Activated naive CD8-positive, alpha-beta T cell treated with anti-CD3 and anti-CD28 coated beads, Interleukin-2, amount 10 ng/mL, durations not matched to agents 7 days and 5 days (primary cell): ENCODE measurements around the gene FAM50B. TPM values are rescaled to one million over a fixed set of nuclear protein-coding genes. Genes with fewer than 3 reads are reported as not detected.

Experiments
- ATAC-seq: fragments of 150-1000 bp; cut with Tn5 transposase; one replicate; pipeline ENCODE4 v1.10.0; 2021; ENCODE audit warnings: low read depth, moderate library complexity
- POLR2A ChIA-PET: fragments of 350-600 bp; sonication (Branson Sonifier 250); formaldehyde crosslinking; loops from one replicate; lab custom pipeline; 2021; ENCODE audit warnings: antibody characterized with exemption; lab: Charles Lee
- DNase-seq: peaks from one replicate; pipeline ENCODE4 v3.0.0; 2021
- H3K27ac Mint-ChIP-seq: one replicate; pipeline ENCODE4 v1.8.0; 2022; ENCODE audit warnings: mild to moderate bottlenecking, mixed read lengths
- H3K27me3 Mint-ChIP-seq: one replicate; pipeline ENCODE4 v1.8.0; 2022; ENCODE audit warnings: mild to moderate bottlenecking, moderate library complexity, mixed read lengths
- H3K36me3 Mint-ChIP-seq: one replicate; pipeline ENCODE4 v1.8.0; 2021; ENCODE audit warnings: mild to moderate bottlenecking, mixed read lengths
- H3K4me1 Mint-ChIP-seq: one replicate; pipeline ENCODE4 v1.8.0; 2021; ENCODE audit warnings: mixed read lengths
- H3K4me3 Mint-ChIP-seq: one replicate; pipeline ENCODE4 v1.8.0; 2022; ENCODE audit warnings: mild to moderate bottlenecking, moderate library complexity, mixed read lengths
- H3K9me3 Mint-ChIP-seq: one replicate; pipeline ENCODE4 v1.8.0; 2021; ENCODE audit warnings: mixed read lengths
- total RNA-seq, 2 experiments: library from RNA; stranded (reverse); gene quantifications; one replicate each; pipeline ENCODE4 v1.2.3, GENCODE V29; 2021

FAM50B gene
- total RNA-seq, 2 experiments from 2014 or later, result 8.2 to 11.2 TPM

- ATAC-seq (no peak), DNase-seq (no peak)
- no peak overlapping the region for H3K4me3 Mint-ChIP-seq
- H3K9me3 Mint-ChIP-seq, result no peaks in the 10 kb centered on the region
- POLR2A ChIA-PET, result no interaction called here
- H3K27ac Mint-ChIP-seq, result no peak overlapping the region
- H3K36me3 Mint-ChIP-seq, result no peaks in the 10 kb centered on the region
- peaks cover 2% of the 10 kb centered on the region for H3K4me1 Mint-ChIP-seq
- H3K27me3 Mint-ChIP-seq, result no peaks in the 10 kb centered on the region
Observed at GRCh38 chr6:3811191-3811590, 38.0 kb upstream of the FAM50B start.

- POLR2A ChIA-PET, result no interaction called here
Observed at GRCh38 chr6:3812596-3812995, 36.6 kb upstream of the FAM50B start.

GRCh38 chr6:3813150-3813780 lies 35.9 kb upstream of the FAM50B start:
- no peaks in the 10 kb centered on the region for H3K36me3 Mint-ChIP-seq
- POLR2A ChIA-PET, result no interaction called here
- H3K4me1 Mint-ChIP-seq, result peaks cover 2% of the 10 kb centered on the region
- DNase-seq (no peak), ATAC-seq (no peak)
- H3K9me3 Mint-ChIP-seq, result no peaks in the 10 kb centered on the region
- H3K4me3 Mint-ChIP-seq, result no peak overlapping the region
- H3K27ac Mint-ChIP-seq, result no peak overlapping the region
- no peaks in the 10 kb centered on the region for H3K27me3 Mint-ChIP-seq

More at GRCh38 chr6:3812596-3812995, 36.6 kb upstream of the FAM50B start:
- no peaks in the 10 kb centered on the region for H3K27me3 Mint-ChIP-seq
- H3K4me3 Mint-ChIP-seq, result no peak overlapping the region
- no peaks in the 10 kb centered on the region for H3K36me3 Mint-ChIP-seq
- H3K9me3 Mint-ChIP-seq, result no peaks in the 10 kb centered on the region
- no peak for ATAC-seq
- H3K4me1 Mint-ChIP-seq, result peaks cover 2% of the 10 kb centered on the region
- no peak overlapping the region for H3K27ac Mint-ChIP-seq
- DNase-seq, result no peak

GRCh38 chr6:3813918-3814317 lies 35.3 kb upstream of the FAM50B start:
- Mint-ChIP-seq H3K9me3 (no peaks in the 10 kb centered on the region), H3K27ac (no peak overlapping the region), H3K36me3 (no peaks in the 10 kb centered on the region), H3K27me3 (no peaks in the 10 kb centered on the region), H3K4me3 (no peak overlapping the region), H3K4me1 (peaks cover 2% of the 10 kb centered on the region)
- DNase-seq, result no peak
- no peak for ATAC-seq
- POLR2A ChIA-PET, result no interaction called here

- no peak overlapping the region for H3K27ac Mint-ChIP-seq
- H3K4me3 Mint-ChIP-seq, result no peak overlapping the region
Observed at GRCh38 chr6:3814539-3814938, 34.6 kb upstream of the FAM50B start.

GRCh38 chr6:3816251-3816650 lies 32.9 kb upstream of the FAM50B start:
- ATAC-seq (no peak), DNase-seq (no peak)
- no peaks in the 10 kb centered on the region for H3K9me3 Mint-ChIP-seq
- POLR2A ChIA-PET, result no interaction called here
- H3K27me3 Mint-ChIP-seq, result no peaks in the 10 kb centered on the region
- H3K36me3 Mint-ChIP-seq, result no peaks in the 10 kb centered on the region
- H3K27ac Mint-ChIP-seq, result no peak overlapping the region
- H3K4me1 Mint-ChIP-seq, result peaks cover 2% of the 10 kb centered on the region
- H3K4me3 Mint-ChIP-seq, result no peak overlapping the region

More at GRCh38 chr6:3814539-3814938, 34.6 kb upstream of the FAM50B start:
- H3K27me3 Mint-ChIP-seq, result no peaks in the 10 kb centered on the region
- no peak for ATAC-seq
- no peaks in the 10 kb centered on the region for H3K9me3 Mint-ChIP-seq
- POLR2A ChIA-PET, result no interaction called here
- DNase-seq, result no peak
- peaks cover 2% of the 10 kb centered on the region for H3K4me1 Mint-ChIP-seq
- no peaks in the 10 kb centered on the region for H3K36me3 Mint-ChIP-seq

- ATAC-seq (no peak), DNase-seq (no peak)
- POLR2A ChIA-PET, result no interaction called here
- Mint-ChIP-seq H3K9me3 (no peaks in the 10 kb centered on the region), H3K27me3 (no peaks in the 10 kb centered on the region), H3K27ac (no peak overlapping the region), H3K4me1 (no peaks in the 10 kb centered on the region), H3K4me3 (no peak overlapping the region), H3K36me3 (no peaks in the 10 kb centered on the region)
Observed at GRCh38 chr6:3819161-3820110, 29.7 kb upstream of the FAM50B start.

- DNase-seq, result no peak
- Mint-ChIP-seq H3K4me3 (no peak overlapping the region), H3K9me3 (no peaks in the 10 kb centered on the region), H3K4me1 (no peaks in the 10 kb centered on the region), H3K27me3 (no peaks in the 10 kb centered on the region), H3K27ac (no peak overlapping the region), H3K36me3 (no peaks in the 10 kb centered on the region)
- POLR2A ChIA-PET, result no interaction called here
- no peak for ATAC-seq
Observed at GRCh38 chr6:3820563-3820962, 28.6 kb upstream of the FAM50B start.

GRCh38 chr6:3822747-3823445 lies 26.3 kb upstream of the FAM50B start:
- POLR2A ChIA-PET, result no interaction called here
- ATAC-seq (no peak), DNase-seq (no peak)
- Mint-ChIP-seq H3K4me3 (no peak overlapping the region), H3K36me3 (no peaks in the 10 kb centered on the region), H3K9me3 (no peaks in the 10 kb centered on the region), H3K4me1 (no peaks in the 10 kb centered on the region), H3K27me3 (no peaks in the 10 kb centered on the region), H3K27ac (no peak overlapping the region)

- Mint-ChIP-seq H3K4me3 (no peak overlapping the region), H3K4me1 (no peaks in the 10 kb centered on the region), H3K27ac (no peak overlapping the region), H3K36me3 (no peaks in the 10 kb centered on the region), H3K27me3 (no peaks in the 10 kb centered on the region), H3K9me3 (no peaks in the 10 kb centered on the region)
- POLR2A ChIA-PET, result no interaction called here
- DNase-seq, result no peak
- no peak for ATAC-seq
Observed at GRCh38 chr6:3823671-3824070, 25.5 kb upstream of the FAM50B start.

- no peaks in the 10 kb centered on the region for H3K4me1 Mint-ChIP-seq
- ATAC-seq (no peak), DNase-seq (no peak)
- no peaks in the 10 kb centered on the region for H3K27me3 Mint-ChIP-seq
- H3K9me3 Mint-ChIP-seq, result no peaks in the 10 kb centered on the region
- H3K27ac Mint-ChIP-seq, result no peak overlapping the region
- no peaks in the 10 kb centered on the region for H3K36me3 Mint-ChIP-seq
- H3K4me3 Mint-ChIP-seq, result no peak overlapping the region
- POLR2A ChIA-PET, result no interaction called here
Observed at GRCh38 chr6:3825331-3825831, 23.8 kb upstream of the FAM50B start.

GRCh38 chr6:3825851-3826581 lies 23.2 kb upstream of the FAM50B start:
- DNase-seq (no peak), ATAC-seq (no peak)
- no peaks in the 10 kb centered on the region for H3K36me3 Mint-ChIP-seq
- H3K4me1 Mint-ChIP-seq, result no peaks in the 10 kb centered on the region
- H3K27me3 Mint-ChIP-seq, result no peaks in the 10 kb centered on the region
- no peak overlapping the region for H3K4me3 Mint-ChIP-seq
- POLR2A ChIA-PET, result no interaction called here
- no peaks in the 10 kb centered on the region for H3K9me3 Mint-ChIP-seq
- no peak overlapping the region for H3K27ac Mint-ChIP-seq

- no peaks in the 10 kb centered on the region for H3K9me3 Mint-ChIP-seq
- ATAC-seq (no peak), DNase-seq (no peak)
- no peak overlapping the region for H3K27ac Mint-ChIP-seq
- POLR2A ChIA-PET, result interaction anchor here (0.7 kb wide), 1 partner anchor 20 kb away, joined by 4 read pairs; no protein-coding TSS in a partner anchor
- peaks cover 4% of the 10 kb centered on the region for H3K27me3 Mint-ChIP-seq
- no peaks in the 10 kb centered on the region for H3K36me3 Mint-ChIP-seq
- no peak overlapping the region for H3K4me3 Mint-ChIP-seq
- no peaks in the 10 kb centered on the region for H3K4me1 Mint-ChIP-seq
Observed at GRCh38 chr6:3829285-3829684, 19.9 kb upstream of the FAM50B start.
